ENCODE measurements around the gene TDO2. TPM values are rescaled to one million over a fixed set of nuclear protein-coding genes. Genes with fewer than 3 reads are reported as not detected.

The TDO2 gene
- total and polyA plus RNA-seq, 2 of the 4 experiments (the other 2 are of a cell fraction): 0.09 to 0.18 TPM

DNA sequence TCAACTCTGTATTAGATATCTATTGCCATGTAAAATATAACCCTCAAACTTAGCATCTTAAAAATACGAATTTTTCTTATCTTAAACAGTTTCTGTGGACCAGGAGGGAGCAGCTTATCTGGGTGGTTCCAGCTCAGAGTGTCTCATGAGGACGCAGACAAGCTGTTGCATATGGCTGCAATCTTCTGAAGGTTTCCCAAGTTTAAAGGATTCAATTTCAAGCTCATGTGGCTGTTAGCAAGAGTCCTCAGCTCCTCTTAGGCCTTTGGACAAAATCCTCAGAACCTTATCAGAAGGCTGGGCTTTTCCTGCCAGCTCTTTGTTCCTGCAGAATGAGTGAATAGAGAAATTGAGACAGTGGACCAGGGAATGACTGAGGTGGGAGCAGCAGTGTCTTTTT is 53.0 kb downstream of the TDO2 start:
- H3K27ac ChIP-seq (ENCODE audit: insufficient read depth, low read length): no peak overlapping the region
- H3K4me3 ChIP-seq (ENCODE audit: insufficient read depth, low read depth, low read length): no peak overlapping the region
- in situ Hi-C loops (cut with MboI; ENCODE audit: low sequenced_read_pairs): loop anchor here (10.0 to 25.0 kb wide), 3 partner anchors 512 to 1006 kb away; partner anchors contain the start of gene PDGFC
- H3K18ac ChIP-seq (ENCODE audit: low read depth, low read length): no peak overlapping the region
- H2AK9ac ChIP-seq (replicated peaks; ENCODE audit: low read depth, low read length, poor library complexity): no peak overlapping the region
- H2BK120ac ChIP-seq (ENCODE audit: low read depth, low read length): no peak overlapping the region
- no peaks in the 10 kb centered on the region for H3K9me3 ChIP-seq (ENCODE audit: control insufficient read depth, insufficient read depth, low read length)
- ChIA-PET CTCF (no interaction called here), POLR2A (ENCODE audit: unreplicated experiment) (no interaction called here)
- intact Hi-C loops (cut with micrococcal nuclease): loop anchor here (10.0 kb wide), 1 partner anchor 1008 kb away; no protein-coding TSS in a partner anchor
- no peak overlapping the region for H3K4me2 ChIP-seq (ENCODE audit: low read depth, low read length)
- no peak overlapping the region for H2AK5ac ChIP-seq (ENCODE audit: low read depth, low read length)
- H3K56ac ChIP-seq (ENCODE audit: extremely low read depth, insufficient read depth, low read length): no peak overlapping the region
- ATAC-seq (ENCODE audit: low read depth) (no peak), DNase-seq (no peak)
- H3K36me3 ChIP-seq (ENCODE audit: control insufficient read depth, insufficient read depth, low read length): no peaks in the 10 kb centered on the region
- H4K91ac ChIP-seq (ENCODE audit: insufficient read depth, low read depth, low read length): no peak overlapping the region
- dilution Hi-C loops (cut with HindIII; ENCODE audit: low sequenced_read_pairs, unreplicated experiment): no loop called here
- H3K4me1 ChIP-seq (ENCODE audit: control insufficient read depth, insufficient read depth, low read length): peaks cover 6% of the 10 kb centered on the region; the same call in 1 of the 2 replicates
- H4K20me1 ChIP-seq (ENCODE audit: insufficient read depth, low read length): no peaks in the 10 kb centered on the region
- H3K27me3 ChIP-seq (ENCODE audit: control insufficient read depth, insufficient read depth, low read length): no peaks in the 10 kb centered on the region
- BruUV-seq (replicated peaks): no TSS peak
- H3K9me1 ChIP-seq (ENCODE audit: insufficient read depth, low read length): peaks cover 4% of the 10 kb centered on the region
- H2BK5ac ChIP-seq (ENCODE audit: low read depth, low read length, poor library complexity, severe bottlenecking): no peak overlapping the region
- no peak overlapping the region for H3K14ac ChIP-seq (replicated peaks; ENCODE audit: low read depth, low read length)
- H3K9ac ChIP-seq (ENCODE audit: low read depth, low read length): no peak overlapping the region
- no CpG with 5 or more reads among the region's 2 CpGs for WGBS, 2 experiments (ENCODE audit: extremely low coverage in 2 of 2, insufficient read length in 1 of 2)
- TF ChIP-seq, protein P1, sequence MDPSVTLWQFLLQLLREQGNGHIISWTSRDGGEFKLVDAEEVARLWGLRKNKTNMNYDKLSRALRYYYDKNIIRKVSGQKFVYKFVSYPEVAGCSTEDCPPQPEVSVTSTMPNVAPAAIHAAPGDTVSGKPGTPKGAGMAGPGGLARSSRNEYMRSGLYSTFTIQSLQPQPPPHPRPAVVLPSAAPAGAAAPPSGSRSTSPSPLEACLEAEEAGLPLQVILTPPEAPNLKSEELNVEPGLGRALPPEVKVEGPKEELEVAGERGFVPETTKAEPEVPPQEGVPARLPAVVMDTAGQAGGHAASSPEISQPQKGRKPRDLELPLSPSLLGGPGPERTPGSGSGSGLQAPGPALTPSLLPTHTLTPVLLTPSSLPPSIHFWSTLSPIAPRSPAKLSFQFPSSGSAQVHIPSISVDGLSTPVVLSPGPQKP (IDR thresholded peaks at IDR 0.05; ENCODE audit: borderline replicate concordance, low read depth, low read length): no peak
- no peak for TF ChIP-seq RCOR1 (IDR thresholded peaks at IDR 0.05; ENCODE audit: insufficient replicate concordance, low read length)
- TF ChIP-seq MXI1 (IDR thresholded peaks at IDR 0.05; ENCODE audit: borderline replicate concordance, low read depth, low read length): no peak
- TF ChIP-seq POLR2A (IDR thresholded peaks at IDR 0.05; ENCODE audit: low read depth, low read length): no peak
- TF ChIP-seq NFE2L2 (IDR thresholded peaks at IDR 0.05; ENCODE audit: low read depth, low read length): no peak
- no peak for TF ChIP-seq BHLHE40 (IDR thresholded peaks at IDR 0.05; ENCODE audit: low read depth, low read length)
- H4K5ac ChIP-seq (ENCODE audit: low read depth, low read length): no peak overlapping the region
- no peak overlapping the region for H2BK20ac ChIP-seq (ENCODE audit: low read depth, low read length)
- no peak overlapping the region for H2BK15ac ChIP-seq (ENCODE audit: low read depth, low read length)
- H3K79me1 ChIP-seq (ENCODE audit: low read depth in 1 of 2, low read length in 2 of 2): no peaks in the 10 kb centered on the region
- H4K8ac ChIP-seq (ENCODE audit: low read depth in 2 of 2, low read length in 2 of 2): no peak overlapping the region
- no peak overlapping the region for H3K23ac ChIP-seq (ENCODE audit: low read depth, low read length)
- H3K4ac ChIP-seq (ENCODE audit: low read depth, low read length): no peak overlapping the region
- H2AFZ ChIP-seq (replicated peaks; ENCODE audit: low read length, poor library complexity): no peak overlapping the region

All from IMR-90 (cell line).